ENCODE results near the gene DCLRE1C. TPM values are rescaled to one million over a fixed set of nuclear protein-coding genes. Genes with fewer than 3 reads are reported as not detected.
"Not testable (repeated sequence)": the region's sequence is repeated elsewhere in the genome, so short reads cannot be mapped to it uniquely, and the experiment has no call there.

DCLRE1C gene
- polyA plus RNA-seq, 1 of the 3 experiments (the other 2 are of a cell fraction) = 2.5 TPM

- TF ChIP-seq, protein P1, sequence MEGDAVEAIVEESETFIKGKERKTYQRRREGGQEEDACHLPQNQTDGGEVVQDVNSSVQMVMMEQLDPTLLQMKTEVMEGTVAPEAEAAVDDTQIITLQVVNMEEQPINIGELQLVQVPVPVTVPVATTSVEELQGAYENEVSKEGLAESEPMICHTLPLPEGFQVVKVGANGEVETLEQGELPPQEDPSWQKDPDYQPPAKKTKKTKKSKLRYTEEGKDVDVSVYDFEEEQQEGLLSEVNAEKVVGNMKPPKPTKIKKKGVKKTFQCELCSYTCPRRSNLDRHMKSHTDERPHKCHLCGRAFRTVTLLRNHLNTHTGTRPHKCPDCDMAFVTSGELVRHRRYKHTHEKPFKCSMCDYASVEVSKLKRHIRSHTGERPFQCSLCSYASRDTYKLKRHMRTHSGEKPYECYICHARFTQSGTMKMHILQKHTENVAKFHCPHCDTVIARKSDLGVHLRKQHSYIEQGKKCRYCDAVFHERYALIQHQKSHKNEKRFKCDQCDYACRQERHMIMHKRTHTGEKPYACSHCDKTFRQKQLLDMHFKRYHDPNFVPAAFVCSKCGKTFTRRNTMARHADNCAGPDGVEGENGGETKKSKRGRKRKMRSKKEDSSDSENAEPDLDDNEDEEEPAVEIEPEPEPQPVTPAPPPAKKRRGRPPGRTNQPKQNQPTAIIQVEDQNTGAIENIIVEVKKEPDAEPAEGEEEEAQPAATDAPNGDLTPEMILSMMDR (IDR thresholded peaks at IDR 0.05) = peak; percentile 58
- TF ChIP-seq USF2 (IDR thresholded peaks at IDR 0.05; ENCODE audit: borderline replicate concordance, low read depth, low read length) (no peak), RAD21 (IDR thresholded peaks at IDR 0.05; ENCODE audit: low read length) (peak; percentile 50), EP300 (IDR thresholded peaks at IDR 0.05; ENCODE audit: borderline replicate concordance in 1 of 2, low read depth in 1 of 2, low read length in 1 of 2) (no peak)
- WGBS (ENCODE audit: low lambda C conversion rate) = 3% methylated on average over 21 of the region's 21 CpGs
- ChIA-PET CTCF (no interaction called here), POLR2A (no interaction called here)
- no peak overlapping the region for H3K9ac ChIP-seq
- peaks cover 0 to 3% of the 10 kb centered on the region in 2 experiments; a peak in 1 of 4 replicates for H3K4me1 ChIP-seq (ENCODE audit: control insufficient read depth in 1 of 2, insufficient read depth in 2 of 2, low read depth in 1 of 2, low read length in 1 of 2)
- peak overlapping the region; percentile 81 for H3K4me2 ChIP-seq
- peak overlapping the region; percentile 82 for H2AFZ ChIP-seq (ENCODE audit: low read depth)
- no peaks in the 10 kb centered on the region for H3K36me3 ChIP-seq (replicated peaks in 1 of 2; ENCODE audit: control insufficient read depth in 1 of 2, insufficient read depth in 2 of 2, low read length in 1 of 2)
- no peaks in the 10 kb centered on the region for H3K9me3 ChIP-seq
- H3K27ac ChIP-seq (ENCODE audit: low read depth in 2 of 2, low read length in 1 of 2) = no peak overlapping the region
- no peaks in the 10 kb centered on the region for H3K27me3 ChIP-seq (ENCODE audit: insufficient read depth)
- DNase-seq = peak; percentile 47
- H3K9me2 ChIP-seq = no peaks in the 10 kb centered on the region
- H3K79me2 ChIP-seq (ENCODE audit: insufficient read depth) = no peaks in the 10 kb centered on the region
- peak overlapping the region; percentile 45 to 52 for H3K4me3 ChIP-seq (ENCODE audit: low read depth in 2 of 2, low read length in 1 of 2)
- no peaks in the 10 kb centered on the region for H3F3A ChIP-seq (replicated peaks; ENCODE audit: insufficient read depth)
- no peaks in the 10 kb centered on the region for H4K20me1 ChIP-seq (ENCODE audit: insufficient read depth)
Observed at GRCh38 chr10:14975672-14976273, 21.9 kb upstream of the DCLRE1C start.

DNA sequence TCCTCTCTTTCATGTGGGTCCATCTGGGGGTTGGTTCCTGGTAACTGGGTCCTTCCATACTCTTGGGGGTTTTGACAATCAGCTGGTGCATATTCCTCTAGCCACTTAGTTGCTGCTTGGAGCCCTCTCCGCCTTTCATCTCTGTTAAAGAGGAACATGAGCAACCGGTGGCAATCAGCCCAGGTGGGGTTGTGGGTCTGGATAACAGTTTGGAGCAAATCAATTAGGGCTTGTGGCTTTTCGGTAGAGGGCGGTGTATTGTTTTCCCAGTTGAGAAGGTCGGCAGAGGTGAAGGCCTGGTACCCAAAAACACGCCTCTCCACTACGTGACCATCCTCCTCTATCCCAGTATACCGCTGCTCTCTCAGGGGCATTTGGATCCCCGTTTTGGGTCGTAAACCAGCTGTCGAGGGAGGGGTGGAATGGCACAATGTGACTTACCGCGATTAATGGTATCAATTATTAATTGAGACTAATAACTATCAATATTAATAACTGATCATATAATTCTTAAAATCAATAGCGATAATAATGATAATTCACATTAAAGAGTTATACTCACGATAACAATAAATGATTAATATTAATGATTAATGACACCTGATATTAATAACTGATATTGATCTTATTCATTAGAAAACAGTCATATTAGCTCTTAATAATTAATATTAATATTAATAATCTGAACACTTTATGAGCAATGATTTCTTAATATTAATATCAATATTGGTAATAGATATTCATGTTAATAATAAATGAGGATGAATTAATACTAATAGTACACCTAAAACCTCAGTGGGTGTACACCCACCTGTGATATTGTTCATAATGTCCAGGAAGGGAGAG, 20.5 kb upstream of the DCLRE1C start:
- H3K27ac ChIP-seq (ENCODE audit: low read depth in 2 of 2, low read length in 1 of 2); H2AFZ ChIP-seq (ENCODE audit: low read depth); H3K9ac ChIP-seq; H3K9me3 ChIP-seq; H3F3A ChIP-seq (replicated peaks; ENCODE audit: insufficient read depth); H3K79me2 ChIP-seq (ENCODE audit: insufficient read depth); DNase-seq; H4K20me1 ChIP-seq (ENCODE audit: insufficient read depth); H3K4me2 ChIP-seq; H3K36me3 ChIP-seq (replicated peaks in 1 of 2; ENCODE audit: control insufficient read depth in 1 of 2, insufficient read depth in 2 of 2, low read length in 1 of 2); H3K9me2 ChIP-seq; H3K4me1 ChIP-seq (ENCODE audit: control insufficient read depth in 1 of 2, insufficient read depth in 2 of 2, low read depth in 1 of 2, low read length in 1 of 2); H3K27me3 ChIP-seq (ENCODE audit: insufficient read depth); H3K4me3 ChIP-seq (ENCODE audit: low read depth in 2 of 2, low read length in 1 of 2); POLR2A ChIA-PET: not testable (repeated sequence)
- CTCF ChIA-PET = interaction anchor here (1.0 to 1.5 kb wide), 2 partner anchors 21 to 131 kb away, joined by 3 to 5 read pairs; partner anchors contain the start of gene DCLRE1C
- 78% methylated on average over 14 of the region's 15 CpGs for WGBS (ENCODE audit: low lambda C conversion rate)

Data from SK-N-SH (cell line).